AG20443 (cell line): ENCODE measurements around the gene BTBD6.
"Not testable (repeated sequence)": the region's sequence is repeated elsewhere in the genome, so short reads cannot be mapped to it uniquely, and the experiment has no call there.

Experiments
- DNase-seq: peaks from one replicate; pipeline ENCODE4 v3.0.0; 2012; ENCODE audit warnings: low spot score, mixed read lengths

The BTBD6 gene

GRCh38 chr14:105269405-105269804 lies 21.1 kb downstream of the BTBD6 start:
- DNase-seq = no peak

- DNase-seq = no peak
These were observed 23.0 kb downstream of the BTBD6 start for GRCh38 chr14:105271224-105271890.

GRCh38 chr14:105272623-105273022 lies 24.3 kb downstream of the BTBD6 start:
- no peak for DNase-seq

- no peak for DNase-seq
These were observed 24.7 kb downstream of the BTBD6 start for GRCh38 chr14:105273062-105273461.

- no peak for DNase-seq
These were observed 26.3 kb downstream of the BTBD6 start for GRCh38 chr14:105274637-105275036.

- DNase-seq = peak; percentile 76
These were observed 27.1 kb downstream of the BTBD6 start for GRCh38 chr14:105275267-105275946.

GRCh38 chr14:105277448-105277847 lies 29.1 kb downstream of the BTBD6 start:
- DNase-seq = not testable (repeated sequence)

- DNase-seq = no peak
These were observed 31.5 kb downstream of the BTBD6 start for GRCh38 chr14:105279642-105280361.

GRCh38 chr14:105280525-105280924 lies 32.2 kb downstream of the BTBD6 start:
- DNase-seq = no peak

- peak; percentile 79 for DNase-seq
These were observed 33.2 kb downstream of the BTBD6 start for GRCh38 chr14:105281371-105282097.

- no peak for DNase-seq
These were observed 33.9 kb downstream of the BTBD6 start for GRCh38 chr14:105282098-105282725.

GRCh38 chr14:105283028-105283427 lies 34.7 kb downstream of the BTBD6 start:
- DNase-seq = no peak

GRCh38 chr14:105283899-105284298 lies 35.6 kb downstream of the BTBD6 start:
- no peak for DNase-seq

- no peak for DNase-seq
These were observed 36.8 kb downstream of the BTBD6 start for GRCh38 chr14:105285174-105285573.

- peak; percentile 5 for DNase-seq
These were observed 38.4 kb downstream of the BTBD6 start for GRCh38 chr14:105286759-105287144.

GRCh38 chr14:105287249-105288102 lies 39.1 kb downstream of the BTBD6 start:
- no peak for DNase-seq

- not testable (repeated sequence) for DNase-seq
These were observed 40.6 kb downstream of the BTBD6 start for GRCh38 chr14:105288936-105289335.

GRCh38 chr14:105290621-105291346 lies 42.5 kb downstream of the BTBD6 start:
- no peak for DNase-seq

GRCh38 chr14:105292826-105293711 lies 44.7 kb downstream of the BTBD6 start:
- DNase-seq = no peak
